WERI-Rb-1 (cell line): ENCODE results near the gene UVRAG.
"Not testable (repeated sequence)": the region's sequence is repeated elsewhere in the genome, so short reads cannot be mapped to it uniquely, and the experiment has no call there.

Source experiments
- DNase-seq: peaks from one replicate; pipeline ENCODE4 v3.0.0-alpha.2; 2020
- H3K27ac ChIP-seq: fragments of 250-450 bp; sonication (Bioruptor Pico); 2 replicates; pipeline ENCODE4 v1.5.1; 2020; ENCODE audit warnings: mild to moderate bottlenecking, moderate library complexity
- H3K27me3 ChIP-seq: fragments of 250-450 bp; sonication (Bioruptor Pico); 2 replicates; pipeline ENCODE4 v1.5.1; 2021; ENCODE audit warnings: mild to moderate bottlenecking, low read depth, moderate library complexity; ENCODE audit not compliant: insufficient read depth, severe bottlenecking
- H3K36me3 ChIP-seq: fragments of 250-450 bp; sonication (Bioruptor Pico); 2 replicates; pipeline ENCODE4 v1.5.1; 2020; ENCODE audit warnings: mild to moderate bottlenecking, moderate library complexity
- H3K4me3 ChIP-seq: 2 replicates; pipeline ENCODE4 v1.5.1; 2011; ENCODE audit warnings: low read depth, mild to moderate bottlenecking, control low read depth, low read length
- H3K9me3 ChIP-seq: fragments of 250-450 bp; sonication (Bioruptor Pico); 2 replicates; pipeline ENCODE4 v1.5.1; 2021; ENCODE audit warnings: mild to moderate bottlenecking, moderate library complexity; ENCODE audit not compliant: severe bottlenecking
- TF ChIP-seq, protein P1 (sequence below): IDR thresholded peaks from 2 replicates; pipeline ENCODE4 v1.5.1; 2011; ENCODE audit warnings: low read depth, mild to moderate bottlenecking, control low read depth, inconsistent platforms, low read length

Gene UVRAG

DNA sequence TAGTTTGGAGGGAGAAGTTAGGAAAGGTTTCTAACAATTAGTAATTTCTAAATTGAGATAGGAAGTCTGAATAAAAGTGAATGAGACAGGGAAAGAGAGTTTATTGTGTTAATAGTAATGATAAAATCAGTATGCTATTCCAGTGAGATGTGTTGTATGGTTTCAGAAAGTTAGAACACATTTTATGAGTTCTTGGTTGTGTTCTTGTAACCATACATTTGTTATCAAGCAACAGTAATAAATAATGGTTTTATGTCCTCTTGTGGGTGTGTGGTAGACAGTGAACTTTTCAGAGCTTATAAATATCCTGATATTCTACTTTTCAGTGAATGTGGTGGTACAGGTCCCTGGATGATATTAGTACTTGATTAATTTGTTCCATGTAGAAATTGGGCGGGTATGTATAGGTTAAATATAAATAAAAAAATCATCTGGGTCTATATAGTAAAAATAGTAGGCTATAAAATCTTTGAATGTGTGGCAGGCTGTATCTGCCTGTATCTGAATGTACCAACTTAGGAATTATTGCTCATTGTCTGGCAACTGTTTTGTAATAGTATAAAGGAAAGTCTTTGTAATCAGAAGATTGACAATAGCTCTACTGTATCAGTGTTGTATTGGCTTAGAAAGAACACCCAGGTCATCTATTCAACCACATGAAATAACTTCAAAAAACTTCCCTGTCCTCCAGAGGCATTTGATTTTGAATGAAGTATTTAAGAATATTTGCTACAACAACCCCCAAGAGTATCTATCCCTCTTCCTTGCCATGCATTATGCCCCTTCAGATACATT, 54.8 kb downstream of the UVRAG start:
- DNase-seq = no peak
- H3K36me3 ChIP-seq = no peaks in the 10 kb centered on the region
- H3K27ac ChIP-seq = no peak overlapping the region
- H3K9me3 ChIP-seq = no peaks in the 10 kb centered on the region
- TF ChIP-seq, protein P1, sequence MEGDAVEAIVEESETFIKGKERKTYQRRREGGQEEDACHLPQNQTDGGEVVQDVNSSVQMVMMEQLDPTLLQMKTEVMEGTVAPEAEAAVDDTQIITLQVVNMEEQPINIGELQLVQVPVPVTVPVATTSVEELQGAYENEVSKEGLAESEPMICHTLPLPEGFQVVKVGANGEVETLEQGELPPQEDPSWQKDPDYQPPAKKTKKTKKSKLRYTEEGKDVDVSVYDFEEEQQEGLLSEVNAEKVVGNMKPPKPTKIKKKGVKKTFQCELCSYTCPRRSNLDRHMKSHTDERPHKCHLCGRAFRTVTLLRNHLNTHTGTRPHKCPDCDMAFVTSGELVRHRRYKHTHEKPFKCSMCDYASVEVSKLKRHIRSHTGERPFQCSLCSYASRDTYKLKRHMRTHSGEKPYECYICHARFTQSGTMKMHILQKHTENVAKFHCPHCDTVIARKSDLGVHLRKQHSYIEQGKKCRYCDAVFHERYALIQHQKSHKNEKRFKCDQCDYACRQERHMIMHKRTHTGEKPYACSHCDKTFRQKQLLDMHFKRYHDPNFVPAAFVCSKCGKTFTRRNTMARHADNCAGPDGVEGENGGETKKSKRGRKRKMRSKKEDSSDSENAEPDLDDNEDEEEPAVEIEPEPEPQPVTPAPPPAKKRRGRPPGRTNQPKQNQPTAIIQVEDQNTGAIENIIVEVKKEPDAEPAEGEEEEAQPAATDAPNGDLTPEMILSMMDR = no peak
- H3K4me3 ChIP-seq = no peak overlapping the region
- no peaks in the 10 kb centered on the region for H3K27me3 ChIP-seq

DNA sequence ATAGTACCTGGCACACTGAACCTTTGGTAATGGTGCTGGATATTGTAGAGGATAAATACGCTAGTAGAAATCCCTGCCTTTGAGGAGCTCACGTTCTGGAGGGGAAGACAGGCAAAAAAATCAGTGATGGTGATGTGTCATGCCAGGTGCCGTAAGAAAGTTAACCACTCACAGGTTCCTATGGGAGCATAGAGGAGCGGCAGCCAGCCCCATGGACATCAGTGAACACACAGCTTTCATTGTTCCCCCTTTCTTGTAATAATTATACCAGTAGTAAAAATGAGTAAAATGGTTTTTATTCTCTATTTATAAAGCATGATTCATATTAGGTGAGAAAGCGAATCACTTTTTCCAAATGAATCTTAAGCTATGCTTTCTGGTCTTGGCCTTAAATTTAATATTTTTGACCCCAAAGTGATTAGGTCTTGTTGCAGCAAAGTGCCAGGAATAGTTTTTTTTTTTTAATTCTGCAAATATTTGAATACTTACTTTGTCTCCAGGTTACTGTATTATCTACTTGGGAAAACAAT, 57.9 kb downstream of the UVRAG start:
- no peak overlapping the region for H3K27ac ChIP-seq

DNA sequence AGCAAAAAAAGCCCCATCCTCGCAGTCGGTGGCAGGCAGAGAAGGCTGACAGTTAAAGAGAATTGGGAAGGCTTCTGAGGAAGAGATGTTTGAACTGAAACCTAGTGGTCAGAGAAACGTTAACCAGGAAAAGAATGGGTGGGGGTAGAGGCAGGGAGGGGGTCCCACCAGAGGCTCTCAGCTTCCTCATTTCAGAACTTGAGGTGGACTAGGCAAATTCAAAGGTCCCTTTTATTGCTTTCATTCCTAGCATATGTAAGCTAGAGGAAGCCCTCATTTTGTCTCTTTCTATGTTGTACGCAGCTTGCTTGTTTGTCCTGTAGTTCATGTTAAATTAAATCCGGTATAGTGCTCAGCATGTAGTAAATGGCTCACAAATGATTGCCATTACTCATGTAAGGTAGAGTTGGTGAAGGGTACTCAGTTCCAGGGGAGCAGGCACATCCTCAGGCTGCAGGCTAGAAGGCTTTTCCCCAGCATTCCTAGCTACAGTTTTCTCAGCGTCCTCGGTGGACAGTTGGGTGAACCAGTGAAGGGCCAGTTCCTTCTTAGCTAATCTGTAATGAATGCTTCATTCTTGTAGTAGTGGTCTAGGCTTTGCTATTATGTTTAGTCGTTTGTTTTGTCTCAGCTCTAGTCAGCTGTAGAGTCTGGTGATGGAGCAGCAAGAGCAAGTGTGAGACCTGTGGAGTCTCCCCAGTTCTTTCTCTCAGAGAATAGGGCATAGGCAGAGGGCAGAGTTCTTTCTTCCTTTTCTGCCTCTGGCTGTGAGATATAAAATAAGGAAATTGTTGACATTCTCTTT, 58.6 kb downstream of the UVRAG start:
- TF ChIP-seq, protein P1 = no peak

More for the DNA sequence above, 57.9 kb downstream of the UVRAG start:
- no peak for DNase-seq
- TF ChIP-seq, protein P1 = no peak
- Histone ChIP-seq H3K27me3 (no peaks in the 10 kb centered on the region), H3K4me3 (no peak overlapping the region), H3K36me3 (no peaks in the 10 kb centered on the region), H3K9me3 (no peaks in the 10 kb centered on the region)

DNA sequence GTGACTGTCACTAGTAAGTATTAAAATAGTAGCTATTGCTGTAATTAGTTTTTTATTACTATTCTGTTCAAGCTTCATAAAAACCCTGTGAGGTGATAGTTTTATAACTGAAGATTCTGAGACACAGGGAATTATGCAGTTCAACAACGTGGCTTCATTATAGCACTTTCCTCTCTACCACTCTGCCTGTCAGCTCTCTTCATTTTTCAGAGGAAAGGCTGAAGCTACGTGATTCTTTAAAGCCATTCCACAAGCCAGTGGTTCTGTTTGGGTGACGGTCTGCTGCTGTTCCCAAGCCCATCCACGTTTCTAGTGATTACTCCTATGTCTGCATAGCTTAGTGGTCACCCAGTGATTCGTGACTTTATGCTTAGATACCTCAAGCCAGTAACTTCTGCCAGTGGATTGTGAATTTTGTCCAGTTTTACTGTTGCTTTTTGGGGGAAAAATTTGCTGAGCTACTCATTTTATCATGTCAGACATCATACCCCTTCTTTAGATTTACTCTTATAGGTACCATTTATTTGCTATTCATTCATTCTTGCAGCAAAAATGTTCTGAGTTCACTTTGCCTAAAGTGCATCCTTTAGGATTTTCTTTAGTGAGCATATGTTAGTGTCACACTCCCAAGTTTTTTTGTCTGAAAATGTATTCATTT, 59.8 kb downstream of the UVRAG start:
- TF ChIP-seq, protein P1 = no peak
- DNase-seq = no peak
- H3K4me3 ChIP-seq = no peak overlapping the region

More for the DNA sequence above, 58.6 kb downstream of the UVRAG start:
- H3K27ac ChIP-seq = no peak overlapping the region
- DNase-seq = no peak
- no peaks in the 10 kb centered on the region for H3K9me3 ChIP-seq
- no peaks in the 10 kb centered on the region for H3K27me3 ChIP-seq
- no peak overlapping the region for H3K4me3 ChIP-seq
- H3K36me3 ChIP-seq = no peaks in the 10 kb centered on the region

DNA sequence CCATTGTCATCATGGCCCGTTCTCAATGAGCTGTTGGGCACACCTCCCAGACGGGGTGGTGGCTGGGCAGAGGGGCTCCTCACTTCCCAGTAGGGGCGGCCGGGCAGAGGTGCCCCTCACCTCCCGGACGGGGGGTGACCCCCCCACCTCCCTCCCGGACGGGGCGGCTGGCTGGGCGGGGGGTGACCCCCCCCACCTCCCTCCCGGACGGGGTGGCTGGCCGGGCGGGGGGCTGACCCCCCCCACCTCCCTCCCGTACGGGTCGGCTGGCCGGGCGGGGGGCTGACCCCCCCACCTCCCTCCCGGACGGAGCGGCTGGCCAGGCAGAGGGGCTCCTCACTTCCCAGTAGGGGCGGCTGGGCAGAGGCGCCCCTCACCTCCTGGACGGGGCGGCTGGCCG, 62.3 kb downstream of the UVRAG start:
- not testable (repeated sequence) for H3K36me3 ChIP-seq, H3K27ac ChIP-seq, H3K4me3 ChIP-seq, H3K9me3 ChIP-seq, DNase-seq, H3K27me3 ChIP-seq

More for the DNA sequence above, 59.8 kb downstream of the UVRAG start:
- H3K36me3 ChIP-seq = no peaks in the 10 kb centered on the region
- no peaks in the 10 kb centered on the region for H3K27me3 ChIP-seq
- no peak overlapping the region for H3K27ac ChIP-seq
- no peaks in the 10 kb centered on the region for H3K9me3 ChIP-seq

DNA sequence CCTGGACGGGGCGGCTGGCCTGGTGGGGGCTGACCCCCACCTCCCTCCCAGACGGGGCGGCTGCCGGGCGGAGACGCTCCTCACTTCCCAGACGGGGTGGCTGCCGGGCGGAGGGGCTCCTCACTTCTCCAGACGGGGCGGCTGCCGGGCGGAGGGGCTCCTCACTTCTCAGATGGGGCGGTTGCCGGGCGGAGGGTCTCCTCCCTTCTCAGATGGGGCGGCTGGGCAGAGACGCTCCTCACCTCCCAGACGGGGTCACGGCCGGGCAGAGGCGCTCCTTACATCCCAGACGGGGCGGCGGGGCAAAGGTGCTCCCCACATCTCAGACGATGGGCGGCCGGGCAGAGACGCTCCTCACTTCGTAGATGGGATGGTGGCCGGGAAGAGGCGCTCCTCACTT, 62.9 kb downstream of the UVRAG start:
- H3K27me3 ChIP-seq, H3K27ac ChIP-seq, H3K9me3 ChIP-seq, DNase-seq, H3K36me3 ChIP-seq, H3K4me3 ChIP-seq: not testable (repeated sequence)
